ENCODE results near the gene PTGDS. TPM values are rescaled to one million over a fixed set of nuclear protein-coding genes. Genes with fewer than 3 reads are reported as not detected.

The PTGDS gene
- total and polyA plus RNA-seq, 9 of the 15 experiments (the other 6 are each of a cell fraction or from before 2014, with no cell fraction given), result 0.46 to 7.1 (median 2.0) TPM

DNA sequence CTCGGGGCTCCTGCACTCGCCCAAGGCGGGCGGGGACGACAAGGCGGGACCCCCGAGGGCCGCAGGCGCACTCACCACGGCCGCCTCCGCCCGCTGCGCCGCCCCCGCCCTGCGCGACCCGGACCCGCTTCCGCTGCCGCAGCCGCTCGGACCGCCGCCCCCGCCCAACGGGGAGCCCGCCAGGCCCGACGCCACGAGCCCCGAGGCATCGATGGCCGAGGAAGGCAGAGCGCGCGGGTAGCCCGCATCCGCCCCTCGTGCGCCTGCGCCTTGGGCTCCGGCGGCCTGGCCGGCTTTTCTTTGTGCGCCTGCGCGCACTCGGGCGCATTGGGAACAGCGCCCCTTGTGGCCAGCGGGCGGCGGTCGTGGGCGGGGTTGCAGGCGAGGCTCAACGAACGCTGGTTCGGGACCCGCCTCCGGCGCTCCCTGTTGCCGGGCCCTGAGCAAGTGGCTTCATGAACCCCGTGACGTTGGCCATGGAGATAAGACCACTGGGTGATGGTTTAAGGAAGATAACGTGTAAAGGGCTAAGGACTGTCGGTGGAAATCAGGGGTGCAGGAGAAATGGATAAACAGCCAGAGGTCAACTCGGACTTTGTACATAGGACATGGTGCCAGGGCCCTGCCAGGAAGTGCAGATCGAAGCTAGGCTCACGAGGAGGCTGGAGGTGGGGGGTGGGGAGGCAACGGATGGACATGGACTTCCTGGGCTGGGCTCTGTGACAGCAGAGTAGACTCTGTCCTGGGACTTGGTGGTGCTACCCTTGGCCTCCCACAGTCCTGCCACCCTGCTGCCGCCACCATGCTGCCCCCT is 32.6 kb upstream of the PTGDS start, which contains the start of the genes C8G and FBXW5 (continued):
- TF ChIP-seq, protein P1, sequence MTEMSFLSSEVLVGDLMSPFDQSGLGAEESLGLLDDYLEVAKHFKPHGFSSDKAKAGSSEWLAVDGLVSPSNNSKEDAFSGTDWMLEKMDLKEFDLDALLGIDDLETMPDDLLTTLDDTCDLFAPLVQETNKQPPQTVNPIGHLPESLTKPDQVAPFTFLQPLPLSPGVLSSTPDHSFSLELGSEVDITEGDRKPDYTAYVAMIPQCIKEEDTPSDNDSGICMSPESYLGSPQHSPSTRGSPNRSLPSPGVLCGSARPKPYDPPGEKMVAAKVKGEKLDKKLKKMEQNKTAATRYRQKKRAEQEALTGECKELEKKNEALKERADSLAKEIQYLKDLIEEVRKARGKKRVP (CRISPR knock-in tag; IDR thresholded peaks at IDR 0.05), result 0 out of 2 replicates have a peak, but pooled peaks have one; percentile 31
- TF ChIP-seq NFE2L1 (tag; IDR thresholded peaks at IDR 0.05; ENCODE audit: borderline replicate concordance, low read depth) (no peak), BHLHE40 (IDR thresholded peaks at IDR 0.05; ENCODE audit: low read length) (peak; percentile 63), ZNF263 (CRISPR knock-in tag; IDR thresholded peaks at IDR 0.05; ENCODE audit: borderline replicate concordance) (no peak; the same call in 1 of the 2 replicates), ZBTB8A (IDR thresholded peaks at IDR 0.05; ENCODE audit: partially characterized antibody) (no peak), SETDB1 (IDR thresholded peaks at IDR 0.05; ENCODE audit: low read length) (no peak), TAF9B (IDR thresholded peaks at IDR 0.05; ENCODE audit: partially characterized antibody) (no peak), ZFP1 (CRISPR knock-in tag; IDR thresholded peaks at IDR 0.05) (no peak), ZNF146 (CRISPR knock-in tag; IDR thresholded peaks at IDR 0.05; ENCODE audit: unreplicated experiment) (no peak), POLR2A (conservative IDR thresholded peaks at IDR 0.05) (0 out of 2 replicates have a peak, but pooled peaks have one; percentile 34)
- TF ChIP-seq, protein P2, sequence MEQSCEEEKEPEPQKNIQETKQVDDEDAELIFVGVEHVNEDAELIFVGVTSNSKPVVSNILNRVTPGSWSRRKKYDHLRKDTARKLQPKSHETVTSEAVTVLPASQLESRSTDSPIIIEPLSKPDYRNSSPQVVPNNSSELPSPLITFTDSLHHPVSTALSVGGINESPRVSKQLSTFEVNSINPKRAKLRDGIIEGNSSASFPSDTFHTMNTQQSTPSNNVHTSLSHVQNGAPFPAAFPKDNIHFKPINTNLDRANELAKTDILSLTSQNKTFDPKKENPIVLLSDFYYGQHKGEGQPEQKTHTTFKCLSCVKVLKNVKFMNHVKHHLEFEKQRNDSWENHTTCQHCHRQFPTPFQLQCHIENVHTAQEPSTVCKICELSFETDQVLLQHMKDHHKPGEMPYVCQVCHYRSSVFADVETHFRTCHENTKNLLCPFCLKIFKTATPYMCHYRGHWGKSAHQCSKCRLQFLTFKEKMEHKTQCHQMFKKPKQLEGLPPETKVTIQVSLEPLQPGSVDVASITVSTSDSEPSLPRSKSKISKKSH (CRISPR knock-in tag; IDR thresholded peaks at IDR 0.05), result no peak
- TF ChIP-seq, protein P3, sequence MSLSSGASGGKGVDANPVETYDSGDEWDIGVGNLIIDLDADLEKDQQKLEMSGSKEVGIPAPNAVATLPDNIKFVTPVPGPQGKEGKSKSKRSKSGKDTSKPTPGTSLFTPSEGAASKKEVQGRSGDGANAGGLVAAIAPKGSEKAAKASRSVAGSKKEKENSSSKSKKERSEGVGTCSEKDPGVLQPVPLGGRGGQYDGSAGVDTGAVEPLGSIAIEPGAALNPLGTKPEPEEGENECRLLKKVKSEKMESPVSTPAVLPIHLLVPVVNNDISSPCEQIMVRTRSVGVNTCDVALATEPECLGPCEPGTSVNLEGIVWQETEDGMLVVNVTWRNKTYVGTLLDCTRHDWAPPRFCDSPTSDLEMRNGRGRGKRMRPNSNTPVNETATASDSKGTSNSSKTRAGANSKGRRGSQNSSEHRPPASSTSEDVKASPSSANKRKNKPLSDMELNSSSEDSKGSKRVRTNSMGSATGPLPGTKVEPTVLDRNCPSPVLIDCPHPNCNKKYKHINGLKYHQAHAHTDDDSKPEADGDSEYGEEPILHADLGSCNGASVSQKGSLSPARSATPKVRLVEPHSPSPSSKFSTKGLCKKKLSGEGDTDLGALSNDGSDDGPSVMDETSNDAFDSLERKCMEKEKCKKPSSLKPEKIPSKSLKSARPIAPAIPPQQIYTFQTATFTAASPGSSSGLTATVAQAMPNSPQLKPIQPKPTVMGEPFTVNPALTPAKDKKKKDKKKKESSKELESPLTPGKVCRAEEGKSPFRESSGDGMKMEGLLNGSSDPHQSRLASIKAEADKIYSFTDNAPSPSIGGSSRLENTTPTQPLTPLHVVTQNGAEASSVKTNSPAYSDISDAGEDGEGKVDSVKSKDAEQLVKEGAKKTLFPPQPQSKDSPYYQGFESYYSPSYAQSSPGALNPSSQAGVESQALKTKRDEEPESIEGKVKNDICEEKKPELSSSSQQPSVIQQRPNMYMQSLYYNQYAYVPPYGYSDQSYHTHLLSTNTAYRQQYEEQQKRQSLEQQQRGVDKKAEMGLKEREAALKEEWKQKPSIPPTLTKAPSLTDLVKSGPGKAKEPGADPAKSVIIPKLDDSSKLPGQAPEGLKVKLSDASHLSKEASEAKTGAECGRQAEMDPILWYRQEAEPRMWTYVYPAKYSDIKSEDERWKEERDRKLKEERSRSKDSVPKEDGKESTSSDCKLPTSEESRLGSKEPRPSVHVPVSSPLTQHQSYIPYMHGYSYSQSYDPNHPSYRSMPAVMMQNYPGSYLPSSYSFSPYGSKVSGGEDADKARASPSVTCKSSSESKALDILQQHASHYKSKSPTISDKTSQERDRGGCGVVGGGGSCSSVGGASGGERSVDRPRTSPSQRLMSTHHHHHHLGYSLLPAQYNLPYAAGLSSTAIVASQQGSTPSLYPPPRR (CRISPR knock-in tag; IDR thresholded peaks at IDR 0.05; ENCODE audit: borderline replicate concordance), result no peak
- TF ChIP-seq, protein P4, sequence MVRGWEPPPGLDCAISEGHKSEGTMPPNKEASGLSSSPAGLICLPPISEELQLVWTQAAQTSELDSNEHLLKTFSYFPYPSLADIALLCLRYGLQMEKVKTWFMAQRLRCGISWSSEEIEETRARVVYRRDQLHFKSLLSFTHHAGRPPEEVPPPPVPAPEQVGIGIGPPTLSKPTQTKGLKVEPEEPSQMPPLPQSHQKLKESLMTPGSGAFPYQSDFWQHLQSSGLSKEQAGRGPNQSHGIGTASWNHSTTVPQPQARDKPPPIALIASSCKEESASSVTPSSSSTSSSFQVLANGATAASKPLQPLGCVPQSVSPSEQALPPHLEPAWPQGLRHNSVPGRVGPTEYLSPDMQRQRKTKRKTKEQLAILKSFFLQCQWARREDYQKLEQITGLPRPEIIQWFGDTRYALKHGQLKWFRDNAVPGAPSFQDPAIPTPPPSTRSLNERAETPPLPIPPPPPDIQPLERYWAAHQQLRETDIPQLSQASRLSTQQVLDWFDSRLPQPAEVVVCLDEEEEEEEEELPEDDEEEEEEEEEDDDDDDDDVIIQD (CRISPR knock-in tag; IDR thresholded peaks at IDR 0.05), result no peak
- TF ChIP-seq, protein P5, sequence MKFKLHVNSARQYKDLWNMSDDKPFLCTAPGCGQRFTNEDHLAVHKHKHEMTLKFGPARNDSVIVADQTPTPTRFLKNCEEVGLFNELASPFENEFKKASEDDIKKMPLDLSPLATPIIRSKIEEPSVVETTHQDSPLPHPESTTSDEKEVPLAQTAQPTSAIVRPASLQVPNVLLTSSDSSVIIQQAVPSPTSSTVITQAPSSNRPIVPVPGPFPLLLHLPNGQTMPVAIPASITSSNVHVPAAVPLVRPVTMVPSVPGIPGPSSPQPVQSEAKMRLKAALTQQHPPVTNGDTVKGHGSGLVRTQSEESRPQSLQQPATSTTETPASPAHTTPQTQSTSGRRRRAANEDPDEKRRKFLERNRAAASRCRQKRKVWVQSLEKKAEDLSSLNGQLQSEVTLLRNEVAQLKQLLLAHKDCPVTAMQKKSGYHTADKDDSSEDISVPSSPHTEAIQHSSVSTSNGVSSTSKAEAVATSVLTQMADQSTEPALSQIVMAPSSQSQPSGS (CRISPR knock-in tag; IDR thresholded peaks at IDR 0.05), result no peak
- TF ChIP-seq, protein P6, sequence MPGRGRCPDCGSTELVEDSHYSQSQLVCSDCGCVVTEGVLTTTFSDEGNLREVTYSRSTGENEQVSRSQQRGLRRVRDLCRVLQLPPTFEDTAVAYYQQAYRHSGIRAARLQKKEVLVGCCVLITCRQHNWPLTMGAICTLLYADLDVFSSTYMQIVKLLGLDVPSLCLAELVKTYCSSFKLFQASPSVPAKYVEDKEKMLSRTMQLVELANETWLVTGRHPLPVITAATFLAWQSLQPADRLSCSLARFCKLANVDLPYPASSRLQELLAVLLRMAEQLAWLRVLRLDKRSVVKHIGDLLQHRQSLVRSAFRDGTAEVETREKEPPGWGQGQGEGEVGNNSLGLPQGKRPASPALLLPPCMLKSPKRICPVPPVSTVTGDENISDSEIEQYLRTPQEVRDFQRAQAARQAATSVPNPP (IDR thresholded peaks at IDR 0.05; ENCODE audit: borderline replicate concordance, insufficient read depth, insufficient read length), result no peak
